Panc1 (cell line): Measurements from ENCODE around the gene TNNC1.

ENCODE experiments used
- SIN3A ChIP-seq: IDR thresholded peaks from 2 replicates; pipeline ENCODE4 v1.6.1; 2012; ENCODE audit warnings: low read depth, mild to moderate bottlenecking, low read length, moderate library complexity, borderline replicate concordance; ENCODE audit not compliant: insufficient read depth
- TF ChIP-seq, protein P1 (sequence below): fragments of 450-650 bp; IDR thresholded peaks from 2 replicates; pipeline ENCODE4 v1.5.1; 2017; ENCODE audit warnings: mild to moderate bottlenecking

DNA sequence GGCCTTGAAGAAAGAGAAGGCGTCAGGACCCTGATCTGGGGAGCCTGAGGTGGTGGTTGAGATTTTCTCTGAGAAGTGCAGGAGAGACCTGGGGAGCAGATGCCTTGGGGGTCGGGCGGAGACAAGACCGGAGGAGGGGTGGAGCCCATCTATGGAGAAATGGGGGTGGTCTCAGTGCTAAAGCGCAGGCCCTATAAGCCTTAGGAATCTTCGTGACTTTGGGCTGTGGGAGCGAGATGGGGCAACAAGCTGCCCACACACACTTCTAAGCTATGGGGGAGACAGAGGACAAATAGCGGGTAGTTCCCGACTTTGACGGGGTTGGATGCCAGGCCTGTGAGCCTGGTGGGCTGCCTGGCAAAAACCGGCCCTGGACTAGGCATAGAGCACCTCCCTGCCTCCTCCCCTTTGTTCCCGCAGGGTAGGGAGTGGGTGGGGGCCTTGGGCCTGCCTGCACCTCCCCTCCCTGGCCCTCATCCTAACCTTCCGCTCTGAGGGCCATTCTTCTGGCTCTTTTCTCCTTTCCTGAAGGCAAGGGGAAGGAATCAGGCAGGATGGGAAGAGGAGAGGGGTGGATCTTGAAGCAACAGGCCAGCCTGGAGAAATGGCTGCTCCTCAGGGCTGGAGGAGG, 2.4 kb upstream of the TNNC1 start:
- TF ChIP-seq SIN3A, result no peak
- TF ChIP-seq, protein P1, sequence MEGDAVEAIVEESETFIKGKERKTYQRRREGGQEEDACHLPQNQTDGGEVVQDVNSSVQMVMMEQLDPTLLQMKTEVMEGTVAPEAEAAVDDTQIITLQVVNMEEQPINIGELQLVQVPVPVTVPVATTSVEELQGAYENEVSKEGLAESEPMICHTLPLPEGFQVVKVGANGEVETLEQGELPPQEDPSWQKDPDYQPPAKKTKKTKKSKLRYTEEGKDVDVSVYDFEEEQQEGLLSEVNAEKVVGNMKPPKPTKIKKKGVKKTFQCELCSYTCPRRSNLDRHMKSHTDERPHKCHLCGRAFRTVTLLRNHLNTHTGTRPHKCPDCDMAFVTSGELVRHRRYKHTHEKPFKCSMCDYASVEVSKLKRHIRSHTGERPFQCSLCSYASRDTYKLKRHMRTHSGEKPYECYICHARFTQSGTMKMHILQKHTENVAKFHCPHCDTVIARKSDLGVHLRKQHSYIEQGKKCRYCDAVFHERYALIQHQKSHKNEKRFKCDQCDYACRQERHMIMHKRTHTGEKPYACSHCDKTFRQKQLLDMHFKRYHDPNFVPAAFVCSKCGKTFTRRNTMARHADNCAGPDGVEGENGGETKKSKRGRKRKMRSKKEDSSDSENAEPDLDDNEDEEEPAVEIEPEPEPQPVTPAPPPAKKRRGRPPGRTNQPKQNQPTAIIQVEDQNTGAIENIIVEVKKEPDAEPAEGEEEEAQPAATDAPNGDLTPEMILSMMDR, result no peak
